Activated T-helper 2 cell treated with anti-CD3 and anti-CD28 coated beads, Interferon-gamma antibody, Interleukin-2, Interleukin-4, amounts not matched to agents 10 μg/mL and 5 μg/mL and 100 μg/mL, durations not matched to agents 14 hours and 24 hours and 36 hours (primary cell): ENCODE data around the gene COL1A2. TPM values are rescaled to one million over a fixed set of nuclear protein-coding genes. Genes with fewer than 3 reads are reported as not detected.

Experiments used
- DNase-seq: peaks from one replicate; pipeline ENCODE4 v3.0.0; 2021; ENCODE audit warnings: low spot score
- H3K27ac Mint-ChIP-seq: one replicate; pipeline ENCODE4 v1.8.0; 2021; ENCODE audit warnings: mixed read lengths
- H3K27me3 Mint-ChIP-seq: one replicate; pipeline ENCODE4 v1.8.0; 2021; ENCODE audit warnings: low read depth, mixed read lengths
- H3K36me3 Mint-ChIP-seq: one replicate; pipeline ENCODE4 v1.8.0; 2021; ENCODE audit warnings: low read depth, mixed read lengths
- H3K4me1 Mint-ChIP-seq: one replicate; pipeline ENCODE4 v1.8.0; 2021; ENCODE audit warnings: low read depth, mixed read lengths
- H3K4me3 Mint-ChIP-seq: one replicate; pipeline ENCODE4 v1.8.0; 2021; ENCODE audit warnings: low read depth, mild to moderate bottlenecking, moderate library complexity, mixed read lengths
- H3K9me3 Mint-ChIP-seq: one replicate; pipeline ENCODE4 v1.8.0; 2021; ENCODE audit warnings: mixed read lengths
- intact Hi-C: fragments of 100-400 bp; cut with micrococcal nuclease; formaldehyde crosslinking; loops from one replicate; pipeline ENCODE4 v1.15.1; 2023
- total RNA-seq: library from RNA; stranded (reverse); gene quantifications from 2 replicates; pipeline ENCODE4 v1.2.3, GENCODE V29; 2022

Gene COL1A2
- total RNA-seq, 1 donor from 2014 or later, result 1.4 TPM

DNA sequence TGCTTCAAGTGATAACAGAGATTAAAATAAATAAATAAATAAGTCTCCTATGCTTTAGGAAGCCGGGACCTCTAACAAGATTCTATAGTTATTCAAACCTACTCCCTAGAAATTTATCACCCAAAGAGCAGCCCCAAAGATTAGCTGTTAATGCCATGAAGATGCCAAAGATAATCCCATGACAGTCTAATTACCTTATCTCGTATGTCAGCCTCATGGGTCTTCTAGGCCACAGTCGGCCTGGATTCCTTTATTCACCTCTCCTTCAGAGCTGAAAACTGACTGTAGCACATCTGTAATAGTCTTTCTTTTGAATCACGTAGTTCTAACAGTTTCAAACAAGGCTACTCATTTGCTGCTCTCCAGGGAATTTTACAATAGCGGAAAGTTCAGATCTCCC lies 24.2 kb downstream of the COL1A2 start:
- intact Hi-C loops, result no loop called here
- Mint-ChIP-seq H3K27me3 (no peaks in the 10 kb centered on the region), H3K4me1 (no peaks in the 10 kb centered on the region), H3K36me3 (no peaks in the 10 kb centered on the region), H3K4me3 (no peak overlapping the region), H3K27ac (no peak overlapping the region), H3K9me3 (no peaks in the 10 kb centered on the region)
- no peak for DNase-seq

DNA sequence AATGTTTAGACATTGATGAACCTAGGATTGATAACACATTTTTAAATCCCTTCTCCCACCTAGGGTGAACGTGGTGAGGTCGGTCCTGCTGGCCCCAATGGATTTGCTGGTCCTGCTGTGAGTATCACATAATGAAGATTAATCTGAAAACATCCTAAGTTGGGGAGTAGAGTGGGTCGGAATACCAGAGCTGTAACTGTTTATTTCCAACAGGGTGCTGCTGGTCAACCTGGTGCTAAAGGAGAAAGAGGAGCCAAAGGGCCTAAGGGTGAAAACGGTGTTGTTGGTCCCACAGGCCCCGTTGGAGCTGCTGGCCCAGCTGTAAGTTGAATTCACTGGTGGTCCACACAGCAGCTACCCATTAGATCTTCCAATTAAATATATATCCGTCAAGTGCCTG lies 25.6 kb downstream of the COL1A2 start:
- Mint-ChIP-seq H3K4me1 (no peaks in the 10 kb centered on the region), H3K9me3 (no peaks in the 10 kb centered on the region), H3K27ac (no peak overlapping the region), H3K27me3 (no peaks in the 10 kb centered on the region), H3K4me3 (no peak overlapping the region), H3K36me3 (no peaks in the 10 kb centered on the region)
- no peak for DNase-seq
- intact Hi-C loops, result no loop called here

DNA sequence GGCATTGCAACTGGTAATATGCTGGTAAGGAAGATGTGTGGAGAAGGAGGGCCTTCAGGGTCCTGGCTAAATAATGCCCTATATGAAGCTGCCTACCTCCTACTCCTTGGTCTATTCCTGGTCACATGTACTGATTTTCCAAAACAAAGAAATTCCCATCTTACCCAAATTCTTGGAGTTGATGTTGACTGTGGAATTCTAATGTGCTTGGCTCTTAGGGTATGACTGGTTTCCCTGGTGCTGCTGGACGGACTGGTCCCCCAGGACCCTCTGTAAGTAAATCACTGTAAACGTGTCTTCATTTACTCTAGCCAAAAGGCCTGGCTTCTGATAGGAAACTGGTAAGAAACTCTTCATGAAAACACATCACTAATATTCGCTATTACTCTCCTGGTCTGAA lies 27.0 kb downstream of the COL1A2 start:
- H3K27me3 Mint-ChIP-seq, result no peaks in the 10 kb centered on the region

DNA sequence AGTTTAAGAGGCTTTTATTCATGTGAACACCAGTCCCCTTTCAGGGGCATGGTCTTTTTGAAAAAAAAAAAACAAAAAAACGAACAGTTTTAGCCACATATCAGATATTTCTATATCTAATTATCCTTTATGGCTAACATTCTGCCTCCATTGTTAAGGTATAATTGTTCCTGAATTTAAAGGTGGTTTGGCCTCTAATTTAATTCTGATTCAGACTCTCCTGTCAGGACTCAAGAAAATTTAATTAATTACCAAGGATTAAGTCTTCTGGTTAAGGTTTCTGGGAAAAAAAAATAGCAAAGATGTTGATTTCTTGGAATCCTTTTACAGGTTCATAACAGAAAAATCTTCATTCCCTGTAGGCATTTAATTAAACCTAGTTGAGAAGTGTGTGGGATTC lies 27.4 kb downstream of the COL1A2 start:
- no peaks in the 10 kb centered on the region for H3K36me3 Mint-ChIP-seq
- H3K4me1 Mint-ChIP-seq, result no peaks in the 10 kb centered on the region
- H3K27ac Mint-ChIP-seq, result no peak overlapping the region
- H3K4me3 Mint-ChIP-seq, result no peak overlapping the region
- H3K9me3 Mint-ChIP-seq, result no peaks in the 10 kb centered on the region
- no peak for DNase-seq
- intact Hi-C loops, result no loop called here
- H3K27me3 Mint-ChIP-seq, result no peaks in the 10 kb centered on the region

More for the DNA sequence above, 27.0 kb downstream of the COL1A2 start:
- Mint-ChIP-seq H3K27ac (no peak overlapping the region), H3K36me3 (no peaks in the 10 kb centered on the region), H3K4me3 (no peak overlapping the region), H3K4me1 (no peaks in the 10 kb centered on the region), H3K9me3 (no peaks in the 10 kb centered on the region)
- no peak for DNase-seq
- intact Hi-C loops, result no loop called here

DNA sequence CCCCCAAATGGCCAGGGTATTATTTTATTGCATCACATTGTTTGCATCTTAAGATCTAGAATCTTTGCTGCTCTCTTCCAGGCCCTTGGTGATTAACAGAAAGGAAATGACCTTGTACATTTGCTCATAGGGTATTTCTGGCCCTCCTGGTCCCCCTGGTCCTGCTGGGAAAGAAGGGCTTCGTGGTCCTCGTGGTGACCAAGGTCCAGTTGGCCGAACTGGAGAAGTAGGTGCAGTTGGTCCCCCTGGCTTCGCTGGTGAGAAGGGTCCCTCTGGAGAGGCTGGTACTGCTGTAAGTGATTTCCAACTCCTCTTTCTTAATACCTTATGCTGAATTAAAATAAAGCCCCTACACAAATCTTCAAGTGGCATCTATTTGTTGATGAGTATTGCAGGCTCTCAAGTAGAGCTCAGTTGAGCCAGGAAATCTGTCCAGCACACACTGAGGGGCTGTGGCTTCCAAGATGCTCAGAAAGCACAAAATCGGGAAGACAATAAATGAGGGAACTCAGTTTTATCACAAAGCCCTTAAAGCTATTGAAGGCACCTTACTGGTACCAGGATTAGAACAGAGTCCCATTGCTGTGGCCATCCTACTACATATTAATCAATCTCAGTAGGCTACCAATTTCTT lies 28.2 kb downstream of the COL1A2 start:
- H3K27ac Mint-ChIP-seq, result no peak overlapping the region

DNA sequence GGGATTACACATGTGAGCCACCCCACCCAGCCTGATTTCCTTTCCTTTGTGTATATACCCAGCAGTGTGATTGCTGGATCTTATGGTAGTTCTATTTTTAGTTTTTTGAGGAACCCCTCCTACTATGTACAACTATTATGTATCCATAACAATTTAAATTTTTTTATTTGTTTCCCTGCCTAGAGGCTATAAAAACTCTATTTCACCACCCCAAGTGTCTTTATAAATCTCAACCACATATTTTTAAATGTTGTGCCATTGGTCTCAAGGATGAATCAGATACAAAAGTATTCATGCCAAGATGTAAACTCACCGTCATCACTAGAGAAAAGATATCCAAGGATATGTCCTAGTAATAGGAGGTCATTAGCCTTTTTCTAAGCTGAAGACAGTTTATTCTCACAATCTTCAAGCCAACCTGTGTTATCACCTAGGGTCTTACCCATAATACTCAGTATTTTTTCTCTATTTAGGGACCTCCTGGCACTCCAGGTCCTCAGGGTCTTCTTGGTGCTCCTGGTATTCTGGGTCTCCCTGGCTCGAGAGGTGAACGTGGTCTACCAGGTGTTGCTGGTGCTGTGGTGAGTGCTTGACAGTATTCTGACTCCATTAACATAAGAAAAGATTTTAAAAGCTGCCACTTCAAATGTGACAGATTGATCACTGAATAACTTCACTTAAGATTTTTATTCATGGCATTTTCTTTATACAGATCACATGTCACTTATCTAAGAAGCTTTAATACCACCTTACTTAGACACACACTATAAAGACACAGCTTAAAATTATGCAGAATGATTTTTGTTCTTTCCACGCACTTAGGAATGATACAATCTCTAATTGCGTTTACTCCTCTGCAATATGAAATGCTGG lies 29.4 kb downstream of the COL1A2 start:
- Mint-ChIP-seq H3K4me3 (no peak overlapping the region), H3K27ac (no peak overlapping the region)

More for the DNA sequence above, 28.2 kb downstream of the COL1A2 start:
- intact Hi-C loops, result no loop called here
- Mint-ChIP-seq H3K4me1 (no peaks in the 10 kb centered on the region), H3K9me3 (no peaks in the 10 kb centered on the region), H3K27me3 (no peaks in the 10 kb centered on the region), H3K4me3 (no peak overlapping the region), H3K36me3 (no peaks in the 10 kb centered on the region)
- no peak for DNase-seq

DNA sequence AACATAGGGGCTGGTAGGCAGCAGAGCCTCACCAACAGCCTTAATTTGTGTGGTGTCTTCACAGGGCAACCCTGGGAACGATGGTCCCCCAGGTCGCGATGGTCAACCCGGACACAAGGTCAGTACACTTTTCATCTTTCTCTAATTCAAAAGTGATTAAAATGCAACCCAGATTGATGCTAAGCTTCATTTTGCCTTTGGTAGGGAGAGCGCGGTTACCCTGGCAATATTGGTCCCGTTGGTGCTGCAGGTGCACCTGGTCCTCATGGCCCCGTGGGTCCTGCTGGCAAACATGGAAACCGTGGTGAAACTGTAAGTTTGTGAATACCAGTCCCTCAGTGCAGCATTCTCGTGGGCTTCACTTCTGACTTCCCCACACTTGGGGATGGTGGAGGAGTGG lies 30.9 kb downstream of the COL1A2 start:
- H3K36me3 Mint-ChIP-seq, result no peaks in the 10 kb centered on the region
- H3K4me1 Mint-ChIP-seq, result no peaks in the 10 kb centered on the region
- no peak overlapping the region for H3K27ac Mint-ChIP-seq
- intact Hi-C loops, result no loop called here
- H3K9me3 Mint-ChIP-seq, result no peaks in the 10 kb centered on the region
- no peak for DNase-seq
- no peaks in the 10 kb centered on the region for H3K27me3 Mint-ChIP-seq
- H3K4me3 Mint-ChIP-seq, result no peak overlapping the region

More for the DNA sequence above, 29.4 kb downstream of the COL1A2 start:
- no peak for DNase-seq
- intact Hi-C loops, result no loop called here
- Mint-ChIP-seq H3K4me1 (no peaks in the 10 kb centered on the region), H3K9me3 (no peaks in the 10 kb centered on the region), H3K27me3 (no peaks in the 10 kb centered on the region), H3K36me3 (no peaks in the 10 kb centered on the region)

DNA sequence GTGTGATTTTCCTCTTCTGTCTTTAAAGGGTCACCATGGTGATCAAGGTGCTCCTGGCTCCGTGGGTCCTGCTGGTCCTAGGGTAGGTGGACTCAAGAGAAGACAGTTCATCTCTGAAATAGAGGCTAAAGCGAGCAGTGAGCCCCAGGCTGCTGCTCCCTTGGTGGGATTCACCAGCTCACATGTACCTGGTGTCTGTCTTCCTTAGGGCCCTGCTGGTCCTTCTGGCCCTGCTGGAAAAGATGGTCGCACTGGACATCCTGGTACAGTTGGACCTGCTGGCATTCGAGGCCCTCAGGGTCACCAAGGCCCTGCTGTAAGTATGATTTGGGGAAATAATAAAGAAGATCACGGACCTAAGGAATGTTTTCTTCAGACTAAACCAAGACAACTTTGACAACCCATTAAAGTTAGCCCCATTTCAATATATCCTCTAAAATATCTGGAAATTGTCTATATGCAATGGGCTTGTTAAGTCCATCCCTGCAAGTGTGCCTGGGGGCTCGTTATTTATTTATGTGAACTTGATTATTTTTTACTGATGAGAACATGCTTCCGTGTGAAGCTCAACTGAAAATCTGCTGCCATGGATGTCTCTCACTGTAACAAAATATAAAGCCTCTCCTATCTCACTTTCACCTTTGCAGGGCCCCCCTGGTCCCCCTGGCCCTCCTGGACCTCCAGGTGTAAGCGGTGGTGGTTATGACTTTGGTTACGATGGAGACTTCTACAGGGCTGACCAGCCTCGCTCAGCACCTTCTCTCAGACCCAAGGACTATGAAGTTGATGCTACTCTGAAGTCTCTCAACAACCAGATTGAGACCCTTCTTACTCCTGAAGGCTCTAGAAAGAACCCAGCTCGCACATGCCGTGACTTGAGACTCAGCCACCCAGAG lies 32.5 kb downstream of the COL1A2 start:
- intact Hi-C loops, result no loop called here
- H3K27me3 Mint-ChIP-seq, result no peaks in the 10 kb centered on the region
- no peaks in the 10 kb centered on the region for H3K9me3 Mint-ChIP-seq
- H3K27ac Mint-ChIP-seq, result no peak overlapping the region
- no peaks in the 10 kb centered on the region for H3K4me1 Mint-ChIP-seq
- H3K36me3 Mint-ChIP-seq, result no peaks in the 10 kb centered on the region
- DNase-seq, result no peak
- H3K4me3 Mint-ChIP-seq, result no peak overlapping the region

DNA sequence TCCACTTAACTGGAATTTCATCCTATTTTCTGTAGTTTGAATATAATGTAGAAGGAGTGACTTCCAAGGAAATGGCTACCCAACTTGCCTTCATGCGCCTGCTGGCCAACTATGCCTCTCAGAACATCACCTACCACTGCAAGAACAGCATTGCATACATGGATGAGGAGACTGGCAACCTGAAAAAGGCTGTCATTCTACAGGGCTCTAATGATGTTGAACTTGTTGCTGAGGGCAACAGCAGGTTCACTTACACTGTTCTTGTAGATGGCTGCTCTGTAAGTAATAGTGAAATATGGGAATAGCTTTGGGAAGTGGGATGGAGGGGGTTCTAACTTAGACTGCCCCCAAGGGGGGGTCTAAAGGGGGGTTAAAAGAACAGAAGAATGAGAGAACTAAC lies 34.5 kb downstream of the COL1A2 start:
- no peaks in the 10 kb centered on the region for H3K9me3 Mint-ChIP-seq
- no peaks in the 10 kb centered on the region for H3K36me3 Mint-ChIP-seq
- intact Hi-C loops, result no loop called here
- no peak for DNase-seq
- H3K4me3 Mint-ChIP-seq, result no peak overlapping the region
- no peaks in the 10 kb centered on the region for H3K4me1 Mint-ChIP-seq
- H3K27me3 Mint-ChIP-seq, result no peaks in the 10 kb centered on the region
- H3K27ac Mint-ChIP-seq, result no peak overlapping the region

DNA sequence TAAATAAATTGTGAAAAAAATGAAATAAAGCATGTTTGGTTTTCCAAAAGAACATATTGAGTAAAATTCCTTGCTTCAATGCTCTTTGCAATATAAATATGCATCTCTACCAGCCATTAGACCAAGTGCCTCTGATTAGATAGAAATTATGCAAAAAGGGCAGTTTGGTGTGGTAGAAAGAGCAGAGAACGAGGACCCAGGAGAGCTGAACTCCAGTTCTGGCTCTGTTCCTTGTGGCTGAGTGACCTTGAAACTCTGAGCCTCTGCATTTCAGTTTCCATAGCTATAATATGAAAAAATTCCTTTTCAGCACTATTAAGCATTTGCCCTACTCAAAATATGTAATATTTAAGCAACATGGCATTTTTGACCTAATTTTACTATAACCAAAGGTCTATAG lies 36.5 kb downstream of the COL1A2 start:
- no peaks in the 10 kb centered on the region for H3K9me3 Mint-ChIP-seq
- DNase-seq, result no peak
- H3K27me3 Mint-ChIP-seq, result peaks cover 7% of the 10 kb centered on the region
- no peak overlapping the region for H3K27ac Mint-ChIP-seq
- H3K36me3 Mint-ChIP-seq, result no peaks in the 10 kb centered on the region
- intact Hi-C loops, result no loop called here
- H3K4me1 Mint-ChIP-seq, result peaks cover 1% of the 10 kb centered on the region
- H3K4me3 Mint-ChIP-seq, result no peak overlapping the region

DNA sequence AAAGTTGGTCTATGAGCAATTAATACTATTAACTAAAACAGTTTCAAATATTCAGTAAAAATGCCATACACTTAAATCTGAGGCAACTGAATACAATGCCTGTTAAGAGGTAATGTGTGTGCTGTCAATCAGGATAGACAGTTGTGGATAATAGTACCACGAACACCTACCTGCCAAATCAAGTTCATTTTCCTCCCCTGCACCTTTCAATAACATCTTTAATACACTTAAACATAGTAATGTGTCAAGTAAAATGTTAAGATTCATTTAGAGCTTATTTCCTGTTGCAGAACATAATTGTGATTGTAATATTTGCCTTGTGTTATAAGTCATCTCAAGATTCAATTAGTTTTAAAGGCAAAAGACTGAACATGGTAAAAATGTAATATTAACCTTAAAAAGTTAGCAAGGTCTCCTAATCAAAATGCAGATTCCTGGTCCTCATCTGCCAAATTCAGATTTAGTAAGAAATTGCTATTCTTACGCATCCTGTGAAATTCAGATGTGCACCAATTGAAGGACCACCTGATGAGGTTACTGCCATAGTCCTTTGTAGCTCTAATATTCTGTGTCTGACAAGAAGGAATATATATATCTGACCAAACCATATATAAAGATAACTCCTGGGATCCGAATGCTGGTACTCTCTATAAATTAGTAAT lies 37.1 kb downstream of the COL1A2 start:
- peaks cover 11% of the 10 kb centered on the region for H3K27me3 Mint-ChIP-seq
- no peak overlapping the region for H3K4me3 Mint-ChIP-seq
- DNase-seq, result no peak
- H3K36me3 Mint-ChIP-seq, result no peaks in the 10 kb centered on the region
- H3K9me3 Mint-ChIP-seq, result no peaks in the 10 kb centered on the region
- H3K4me1 Mint-ChIP-seq, result peaks cover 3% of the 10 kb centered on the region
- H3K27ac Mint-ChIP-seq, result no peak overlapping the region
- intact Hi-C loops, result no loop called here

DNA sequence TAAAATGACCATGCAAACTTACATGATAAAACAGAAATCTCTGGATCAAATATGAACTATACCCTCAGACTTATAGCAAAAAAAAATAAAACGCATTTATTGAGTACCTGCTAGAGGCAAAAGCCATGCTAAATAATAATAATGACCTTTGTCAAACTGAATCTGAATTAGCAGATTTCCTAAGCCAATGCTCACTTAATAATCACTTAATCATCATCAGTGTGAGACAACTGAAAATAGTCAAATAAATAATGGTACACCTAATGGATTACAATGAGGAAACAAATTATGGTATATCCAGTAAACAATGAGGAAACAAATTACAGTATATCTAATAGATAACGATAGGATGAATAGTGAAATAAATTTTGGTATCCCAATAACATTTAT lies 37.6 kb downstream of the COL1A2 start:
- intact Hi-C loops, result no loop called here
- Mint-ChIP-seq H3K4me3 (no peak overlapping the region), H3K27me3 (peaks cover 13% of the 10 kb centered on the region), H3K36me3 (no peaks in the 10 kb centered on the region), H3K27ac (no peak overlapping the region), H3K4me1 (peaks cover 3% of the 10 kb centered on the region), H3K9me3 (no peaks in the 10 kb centered on the region)
- DNase-seq, result no peak
